Activated CD4-positive, alpha-beta T cell treated with anti-CD3 and anti-CD28 coated beads, Interleukin-2, amount 10 ng/mL, durations not matched to agents 24 days and 14 days (primary cell): ENCODE results near the gene PPP1R12B. TPM values are rescaled to one million over a fixed set of nuclear protein-coding genes. Genes with fewer than 3 reads are reported as not detected.
"Not testable (repeated sequence)": the region's sequence is repeated elsewhere in the genome, so short reads cannot be mapped to it uniquely, and the experiment has no call there.

Experiments
- DNase-seq: peaks from one replicate; pipeline ENCODE4 v3.0.0; 2022
- H3K27ac Mint-ChIP-seq: one replicate; pipeline ENCODE4 v1.8.0; 2022; ENCODE audit warnings: mild to moderate bottlenecking, mixed read lengths
- H3K27me3 Mint-ChIP-seq: one replicate; pipeline ENCODE4 v1.8.0; 2022; ENCODE audit warnings: mixed read lengths
- H3K36me3 Mint-ChIP-seq: one replicate; pipeline ENCODE4 v1.8.0; 2022; ENCODE audit warnings: low read depth, mild to moderate bottlenecking, mixed read lengths
- H3K4me1 Mint-ChIP-seq: one replicate; pipeline ENCODE4 v1.8.0; 2021; ENCODE audit warnings: mixed read lengths
- H3K4me3 Mint-ChIP-seq: one replicate; pipeline ENCODE4 v1.8.0; 2022; ENCODE audit warnings: mild to moderate bottlenecking, moderate library complexity, mixed read lengths
- H3K9me3 Mint-ChIP-seq: one replicate; pipeline ENCODE4 v1.8.0; 2021; ENCODE audit warnings: mixed read lengths
- intact Hi-C: fragments of 100-400 bp; cut with micrococcal nuclease; formaldehyde crosslinking; loops from one replicate; pipeline ENCODE4 v1.15.1; 2023
- total RNA-seq: library from RNA; stranded (reverse); gene quantifications from 2 replicates; pipeline ENCODE4 v1.2.3, GENCODE V29; 2022

The PPP1R12B gene
- total RNA-seq, 1 donor from 2014 or later, result 14.8 TPM

DNA sequence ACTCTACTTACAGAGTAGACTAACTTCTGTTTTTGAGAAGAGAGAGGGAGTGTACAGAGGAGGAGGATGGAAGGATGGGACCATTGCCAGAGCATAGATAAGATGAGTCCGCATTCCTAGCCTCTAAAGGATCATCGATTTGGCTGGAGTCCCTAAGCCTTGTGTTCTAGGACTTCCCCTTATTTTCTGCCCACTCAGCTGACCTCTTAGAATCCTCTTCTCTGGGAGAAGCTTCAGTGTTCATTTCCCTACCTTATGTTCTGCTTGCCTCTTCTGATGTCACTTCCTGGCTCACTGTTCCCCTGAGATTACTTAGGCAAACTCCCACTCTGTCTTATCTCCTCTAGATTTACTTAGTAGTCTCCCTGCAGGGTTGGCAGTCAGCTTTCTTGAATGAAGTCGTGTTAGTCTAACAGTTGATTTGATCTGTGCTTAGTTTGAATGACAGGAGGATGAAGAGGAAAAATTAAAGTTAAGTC lies 205.1 kb downstream of the PPP1R12B start:
- no peak overlapping the region for H3K27ac Mint-ChIP-seq
- intact Hi-C loops, result no loop called here
- H3K27me3 Mint-ChIP-seq, result no peaks in the 10 kb centered on the region

GRCh38 chr1:202554619-202555018 lies 206.1 kb downstream of the PPP1R12B start:
- H3K27me3 Mint-ChIP-seq, H3K4me1 Mint-ChIP-seq, H3K9me3 Mint-ChIP-seq, H3K4me3 Mint-ChIP-seq, intact Hi-C loops, H3K27ac Mint-ChIP-seq, DNase-seq, H3K36me3 Mint-ChIP-seq: not testable (repeated sequence)

More for the DNA sequence above, 205.1 kb downstream of the PPP1R12B start:
- Mint-ChIP-seq H3K9me3 (no peaks in the 10 kb centered on the region), H3K4me3 (no peak overlapping the region), H3K4me1 (peaks cover 8% of the 10 kb centered on the region), H3K36me3 (no peaks in the 10 kb centered on the region)
- no peak for DNase-seq

DNA sequence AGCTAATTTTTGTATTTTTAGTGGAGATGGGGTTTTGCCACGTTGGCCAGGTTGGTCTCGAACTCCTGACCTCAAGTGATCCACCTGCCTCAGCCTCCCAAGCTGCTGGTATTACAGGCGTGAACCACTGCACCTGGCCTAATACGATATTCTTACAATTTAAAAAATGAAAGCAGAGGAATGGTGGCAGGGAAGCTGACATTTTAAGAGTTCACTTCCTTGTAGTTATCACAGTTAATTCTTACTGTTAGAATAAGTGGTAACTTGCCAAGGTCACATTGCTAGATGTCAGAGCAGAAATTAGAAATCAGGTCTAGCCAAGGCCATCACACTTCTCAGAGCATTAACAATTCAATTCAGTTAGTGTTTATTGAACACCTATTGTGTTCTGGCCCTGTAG lies 207.5 kb downstream of the PPP1R12B start:
- H3K36me3 Mint-ChIP-seq, intact Hi-C loops, H3K9me3 Mint-ChIP-seq, H3K4me3 Mint-ChIP-seq, H3K4me1 Mint-ChIP-seq, DNase-seq, H3K27me3 Mint-ChIP-seq, H3K27ac Mint-ChIP-seq: not testable (repeated sequence)

- peaks cover 14% of the 10 kb centered on the region for H3K4me1 Mint-ChIP-seq
- H3K4me3 Mint-ChIP-seq, H3K27ac Mint-ChIP-seq, intact Hi-C loops, H3K36me3 Mint-ChIP-seq, H3K27me3 Mint-ChIP-seq, H3K9me3 Mint-ChIP-seq, DNase-seq: not testable (repeated sequence)
Measured at GRCh38 chr1:202557662-202558061, 209.2 kb downstream of the PPP1R12B start.

DNA sequence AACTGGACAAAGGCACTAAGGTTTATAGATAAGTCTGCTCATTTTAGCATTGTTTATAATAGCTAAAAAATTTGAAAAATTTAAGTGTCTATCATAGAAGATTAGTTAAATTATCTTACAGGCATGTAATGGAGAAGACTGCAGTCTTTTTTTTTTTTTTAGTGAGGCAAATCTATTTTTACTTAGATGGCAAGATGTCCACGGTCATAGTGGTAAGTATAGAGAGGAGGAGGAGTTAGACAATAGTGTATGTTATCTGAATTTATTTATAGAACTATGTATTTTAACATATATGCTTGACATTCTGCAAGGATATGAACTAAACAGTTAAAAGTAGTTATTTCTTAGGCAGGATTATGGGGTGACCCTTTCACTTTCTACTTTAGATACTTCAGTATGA lies 212.7 kb downstream of the PPP1R12B start:
- Mint-ChIP-seq H3K36me3 (no peaks in the 10 kb centered on the region), H3K27me3 (no peaks in the 10 kb centered on the region), H3K9me3 (no peaks in the 10 kb centered on the region), H3K4me1 (peaks cover 14% of the 10 kb centered on the region), H3K27ac (no peak overlapping the region), H3K4me3 (no peak overlapping the region)
- DNase-seq, result no peak
- intact Hi-C loops, result loop anchor here (10.0 kb wide), 1 partner anchor 54 kb away; no protein-coding TSS in a partner anchor

DNA sequence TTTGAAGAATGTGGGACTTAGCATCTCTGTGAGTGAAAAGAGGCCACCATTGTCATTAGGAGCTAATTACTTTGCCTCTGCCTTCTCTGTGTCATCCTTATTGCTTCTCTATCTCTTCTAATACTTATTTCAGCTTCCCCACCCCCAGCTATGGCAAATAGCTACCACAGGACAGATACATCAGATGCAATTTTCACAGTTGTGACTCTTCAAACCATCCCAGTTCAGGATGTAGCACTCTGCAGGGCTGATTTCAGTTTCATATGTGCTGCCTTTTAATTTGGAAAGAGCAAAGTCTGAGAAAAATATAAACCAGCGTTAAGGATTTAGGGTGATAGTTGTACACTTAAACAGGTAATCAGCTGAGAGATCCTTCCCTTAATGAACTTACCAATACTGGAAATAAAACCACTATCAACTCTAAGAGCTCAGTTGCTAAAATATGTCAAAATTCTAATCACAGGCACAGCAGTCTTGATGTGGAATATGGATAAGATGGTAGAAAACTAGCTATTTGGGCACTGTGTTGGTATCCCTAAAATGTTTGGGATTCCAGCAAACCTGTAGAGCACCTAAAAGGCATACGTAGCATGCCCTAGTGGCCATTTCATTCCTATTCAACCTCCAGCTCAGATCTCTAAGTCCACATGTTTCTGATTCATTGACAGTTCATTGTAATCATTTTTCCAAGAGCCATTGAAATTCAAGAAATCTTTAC lies 213.4 kb downstream of the PPP1R12B start:
- Mint-ChIP-seq H3K4me3 (no peak overlapping the region), H3K27me3 (no peaks in the 10 kb centered on the region), H3K36me3 (no peaks in the 10 kb centered on the region), H3K27ac (no peak overlapping the region), H3K4me1 (peaks cover 17% of the 10 kb centered on the region), H3K9me3 (no peaks in the 10 kb centered on the region)
- intact Hi-C loops, result loop anchor here (10.0 kb wide), 1 partner anchor 53 kb away; no protein-coding TSS in a partner anchor
- no peak for DNase-seq

- intact Hi-C loops, result loop anchor here (10.0 kb wide), 1 partner anchor 52 kb away; no protein-coding TSS in a partner anchor
- peaks cover 19% of the 10 kb centered on the region for H3K4me1 Mint-ChIP-seq
- no peak overlapping the region for H3K27ac Mint-ChIP-seq
- no peak overlapping the region for H3K4me3 Mint-ChIP-seq
- H3K9me3 Mint-ChIP-seq, result no peaks in the 10 kb centered on the region
- no peaks in the 10 kb centered on the region for H3K27me3 Mint-ChIP-seq
- no peaks in the 10 kb centered on the region for H3K36me3 Mint-ChIP-seq
- DNase-seq, result no peak
Measured at GRCh38 chr1:202562444-202563060, 214.1 kb downstream of the PPP1R12B start.

DNA sequence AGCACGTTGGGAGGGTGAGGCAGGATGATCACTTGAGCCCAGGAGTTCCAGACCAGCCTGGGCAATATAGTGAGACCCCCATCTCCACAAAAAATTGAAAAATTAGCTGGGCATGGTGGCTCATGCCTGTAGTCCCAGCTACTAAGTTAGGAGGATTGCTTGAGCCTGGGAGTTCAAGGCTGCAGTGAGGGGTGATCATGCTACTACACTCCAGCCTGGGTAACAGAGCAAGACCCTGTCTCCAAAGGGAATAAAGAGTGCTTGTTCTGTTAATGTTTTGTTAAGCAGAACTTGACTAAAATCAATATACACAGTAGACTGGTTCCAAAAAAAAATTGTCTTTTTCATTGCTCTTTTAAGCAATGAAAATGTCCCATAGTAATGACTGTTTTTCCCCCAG lies 215.3 kb downstream of the PPP1R12B start:
- H3K27me3 Mint-ChIP-seq, result no peaks in the 10 kb centered on the region
- H3K27ac Mint-ChIP-seq, result no peak overlapping the region
- H3K36me3 Mint-ChIP-seq, result peaks cover 1% of the 10 kb centered on the region
- intact Hi-C loops, result loop anchor here (10.0 kb wide), 1 partner anchor 51 kb away; no protein-coding TSS in a partner anchor
- no peak for DNase-seq
- no peak overlapping the region for H3K4me3 Mint-ChIP-seq
- peaks cover 21% of the 10 kb centered on the region for H3K4me1 Mint-ChIP-seq
- H3K9me3 Mint-ChIP-seq, result no peaks in the 10 kb centered on the region

GRCh38 chr1:202564958-202565495 lies 216.5 kb downstream of the PPP1R12B start:
- H3K9me3 Mint-ChIP-seq, result no peaks in the 10 kb centered on the region

GRCh38 chr1:202565890-202566602 lies 217.5 kb downstream of the PPP1R12B start:
- intact Hi-C loops, result loop anchor here (10.0 kb wide), 1 partner anchor 49 kb away; no protein-coding TSS in a partner anchor
- no peaks in the 10 kb centered on the region for H3K9me3 Mint-ChIP-seq
- H3K4me3 Mint-ChIP-seq, result no peak overlapping the region
- H3K4me1 Mint-ChIP-seq, result peaks cover 21% of the 10 kb centered on the region
- DNase-seq, result no peak
- peaks cover 3% of the 10 kb centered on the region for H3K36me3 Mint-ChIP-seq
- H3K27ac Mint-ChIP-seq, result no peak overlapping the region
- H3K27me3 Mint-ChIP-seq, result no peaks in the 10 kb centered on the region

More at GRCh38 chr1:202564958-202565495, 216.5 kb downstream of the PPP1R12B start:
- Mint-ChIP-seq H3K4me1 (peaks cover 21% of the 10 kb centered on the region), H3K4me3 (no peak overlapping the region), H3K27me3 (no peaks in the 10 kb centered on the region), H3K36me3 (peaks cover 3% of the 10 kb centered on the region), H3K27ac (no peak overlapping the region)
- DNase-seq, result no peak
- intact Hi-C loops, result loop anchor here (10.0 kb wide), 1 partner anchor 50 kb away; no protein-coding TSS in a partner anchor

DNA sequence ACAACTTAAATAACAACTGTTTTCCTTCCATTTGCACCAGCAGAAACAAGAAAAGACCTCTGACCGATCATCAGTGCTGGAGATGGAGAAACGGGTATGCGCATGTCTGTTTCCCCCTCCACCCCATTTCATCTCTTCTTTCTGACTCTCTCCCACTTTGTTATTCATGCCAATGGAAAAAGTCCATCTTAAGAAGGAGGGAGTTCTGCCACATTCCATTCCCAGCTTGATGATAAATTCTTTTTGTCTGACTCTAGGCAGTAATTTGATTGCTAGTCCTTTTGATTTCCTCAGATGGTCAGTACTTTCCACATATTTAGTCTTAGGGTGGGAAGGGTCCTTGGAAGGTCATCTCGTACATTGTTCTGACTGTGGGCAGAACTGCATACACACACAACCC lies 219.2 kb downstream of the PPP1R12B start:
- DNase-seq, result no peak
- no peak overlapping the region for H3K4me3 Mint-ChIP-seq
- no peak overlapping the region for H3K27ac Mint-ChIP-seq
- H3K27me3 Mint-ChIP-seq, result no peaks in the 10 kb centered on the region
- H3K4me1 Mint-ChIP-seq, result peaks cover 16% of the 10 kb centered on the region
- intact Hi-C loops, result loop anchor here (10.0 kb wide), 1 partner anchor 47 kb away; no protein-coding TSS in a partner anchor
- peaks cover 3% of the 10 kb centered on the region for H3K36me3 Mint-ChIP-seq
- H3K9me3 Mint-ChIP-seq, result no peaks in the 10 kb centered on the region

DNA sequence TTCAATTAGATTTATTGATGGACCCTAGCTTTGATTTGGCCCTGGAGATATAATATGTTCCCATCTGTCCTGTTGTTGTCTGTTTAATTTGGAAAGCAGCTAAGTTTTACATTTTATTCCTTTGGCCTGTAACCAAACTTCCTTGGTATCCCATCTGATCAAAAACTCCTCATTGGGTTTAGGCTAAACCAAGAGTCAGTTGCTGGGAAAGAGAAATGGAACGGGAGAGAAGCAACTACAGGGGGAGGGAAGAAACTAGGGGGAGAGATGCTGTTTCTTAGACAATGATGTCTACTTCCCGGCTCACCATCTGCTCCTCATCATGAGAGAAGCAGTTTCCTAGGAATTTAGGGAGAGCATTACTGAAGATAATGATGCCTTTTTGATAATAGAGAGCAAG lies 219.9 kb downstream of the PPP1R12B start:
- H3K27ac Mint-ChIP-seq, result no peak overlapping the region
- no peak overlapping the region for H3K4me3 Mint-ChIP-seq
- intact Hi-C loops, result loop anchor here (10.0 kb wide), 1 partner anchor 46 kb away; no protein-coding TSS in a partner anchor
- no peaks in the 10 kb centered on the region for H3K27me3 Mint-ChIP-seq
- no peaks in the 10 kb centered on the region for H3K9me3 Mint-ChIP-seq
- peaks cover 3% of the 10 kb centered on the region for H3K36me3 Mint-ChIP-seq
- H3K4me1 Mint-ChIP-seq, result peaks cover 16% of the 10 kb centered on the region
- DNase-seq, result no peak

DNA sequence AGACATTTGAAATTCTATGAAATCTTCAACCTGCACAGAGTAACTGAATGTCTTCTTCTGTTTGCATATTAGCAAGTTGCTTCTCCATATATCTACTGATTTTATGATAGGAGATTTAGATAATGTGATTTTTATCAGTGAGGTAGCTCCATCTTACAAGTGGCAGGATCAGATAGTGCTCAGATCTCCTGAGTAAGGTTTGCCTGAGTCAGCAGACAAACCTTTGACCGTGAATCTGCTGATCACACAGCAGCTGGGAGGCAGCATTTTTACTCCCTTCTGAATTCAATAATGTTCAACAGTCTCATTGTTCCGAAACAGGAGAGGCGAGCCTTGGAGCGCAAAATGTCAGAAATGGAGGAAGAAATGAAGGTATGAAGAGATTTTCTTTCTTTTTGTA lies 220.3 kb downstream of the PPP1R12B start:
- H3K4me3 Mint-ChIP-seq, result no peak overlapping the region
- no peak overlapping the region for H3K27ac Mint-ChIP-seq
- H3K36me3 Mint-ChIP-seq, result peaks cover 3% of the 10 kb centered on the region
- no peaks in the 10 kb centered on the region for H3K9me3 Mint-ChIP-seq
- intact Hi-C loops, result loop anchor here (10.0 kb wide), 1 partner anchor 46 kb away; no protein-coding TSS in a partner anchor
- no peak for DNase-seq
- H3K4me1 Mint-ChIP-seq, result peaks cover 16% of the 10 kb centered on the region
- H3K27me3 Mint-ChIP-seq, result no peaks in the 10 kb centered on the region
